Vagina (tissue), 2 donors: ENCODE results near the gene PANX1. TPM values are rescaled to one million over a fixed set of nuclear protein-coding genes. Genes with fewer than 3 reads are reported as not detected.

Experiments used
- DNase-seq, 2 donors: peaks; one replicate each; pipeline ENCODE4 v3.0.0-alpha.2; 2017; ENCODE audit errors: extremely low spot score in 2 of 2
- H3K27ac ChIP-seq: fragments of 200-600 bp; sonication (generic); one replicate; pipeline ENCODE4 v1.5.1; 2019
- H3K27me3 ChIP-seq: fragments of 200-600 bp; sonication (generic); one replicate; pipeline ENCODE4 v1.5.1; 2019
- H3K36me3 ChIP-seq, 2 donors: fragments of 200-600 bp; sonication (generic); one replicate each; pipeline ENCODE4 v1.5.1; 2017 to 2019
- H3K4me1 ChIP-seq: fragments of 200-600 bp; sonication (generic); one replicate; pipeline ENCODE4 v1.5.1; 2019
- H3K4me3 ChIP-seq, 2 donors: fragments of 200-600 bp; sonication (generic); 1 replicate in 1 of 2; 2 replicates in 1 of 2; pipeline ENCODE4 v1.5.1; 2016 to 2019
- H3K9me3 ChIP-seq: fragments of 200-600 bp; sonication (generic); one replicate; pipeline ENCODE4 v1.5.1; 2019
- POLR2A ChIP-seq, 2 donors: fragments of 450-650 bp; IDR thresholded peaks; one replicate each; pipeline ENCODE4 v1.6.1; 2017; ENCODE audit warnings: antibody characterized with exemption in 2 of 2, mild to moderate bottlenecking in 2 of 2, moderate library complexity in 2 of 2
- POLR2AphosphoS5 ChIP-seq, 2 donors: sonication (generic); formaldehyde crosslinking; IDR thresholded peaks; one replicate each; pipeline ENCODE4 v1.9.0; 2017; ENCODE audit warnings: antibody characterized with exemption in 2 of 2, mild to moderate bottlenecking in 2 of 2, low read depth in 1 of 2; ENCODE audit not compliant: insufficient read depth in 1 of 2
- intact Hi-C: fragments of 100-400 bp; cut with DNase I; formaldehyde crosslinking; loops from one replicate; pipeline ENCODE4 v1.15.1; 2023
- total RNA-seq: library from RNA; depleted of rRNA; stranded (reverse); fragments of >200 nt; gene quantifications from one replicate; pipeline ENCODE4 v1.2.3, GENCODE V29; 2016
- TF ChIP-seq, protein P1 (sequence below), 3 experiments: fragments of 450-650 bp in 2 of 3; fragments of 200-600 bp in 1 of 3; sonication (generic) in 1 of 3; IDR thresholded peaks; one replicate each; pipeline ENCODE4 v1.5.1; 2017 to 2019; ENCODE audit warnings: antibody characterized with exemption in 3 of 3, mild to moderate bottlenecking in 2 of 3, moderate library complexity in 2 of 3

PANX1 gene
- total RNA-seq, 1 donor from 2014 or later = 18.9 TPM

GRCh38 chr11:94169516-94169915 is 40.9 kb downstream of the PANX1 start:
- Histone ChIP-seq H3K27ac (no peak overlapping the region), H3K27me3 (no peaks in the 10 kb centered on the region), H3K4me1 (no peaks in the 10 kb centered on the region), H3K9me3 (no peaks in the 10 kb centered on the region), H3K4me3 (no peak overlapping the region), H3K36me3 (no peaks in the 10 kb centered on the region)
- intact Hi-C loops = no loop called here
- TF ChIP-seq POLR2AphosphoS5 (IDR thresholded peaks at IDR 0.05; ENCODE audit: insufficient read depth in 1 of 2, low read depth in 1 of 2) = no peak
- TF ChIP-seq, protein P1, sequence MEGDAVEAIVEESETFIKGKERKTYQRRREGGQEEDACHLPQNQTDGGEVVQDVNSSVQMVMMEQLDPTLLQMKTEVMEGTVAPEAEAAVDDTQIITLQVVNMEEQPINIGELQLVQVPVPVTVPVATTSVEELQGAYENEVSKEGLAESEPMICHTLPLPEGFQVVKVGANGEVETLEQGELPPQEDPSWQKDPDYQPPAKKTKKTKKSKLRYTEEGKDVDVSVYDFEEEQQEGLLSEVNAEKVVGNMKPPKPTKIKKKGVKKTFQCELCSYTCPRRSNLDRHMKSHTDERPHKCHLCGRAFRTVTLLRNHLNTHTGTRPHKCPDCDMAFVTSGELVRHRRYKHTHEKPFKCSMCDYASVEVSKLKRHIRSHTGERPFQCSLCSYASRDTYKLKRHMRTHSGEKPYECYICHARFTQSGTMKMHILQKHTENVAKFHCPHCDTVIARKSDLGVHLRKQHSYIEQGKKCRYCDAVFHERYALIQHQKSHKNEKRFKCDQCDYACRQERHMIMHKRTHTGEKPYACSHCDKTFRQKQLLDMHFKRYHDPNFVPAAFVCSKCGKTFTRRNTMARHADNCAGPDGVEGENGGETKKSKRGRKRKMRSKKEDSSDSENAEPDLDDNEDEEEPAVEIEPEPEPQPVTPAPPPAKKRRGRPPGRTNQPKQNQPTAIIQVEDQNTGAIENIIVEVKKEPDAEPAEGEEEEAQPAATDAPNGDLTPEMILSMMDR (IDR thresholded peaks at IDR 0.05) = no peak
- no peak for TF ChIP-seq POLR2A (IDR thresholded peaks at IDR 0.05)
- DNase-seq = peak in 1 of 2 donors; percentile 47

- Histone ChIP-seq H3K27ac (no peak overlapping the region), H3K4me1 (peaks cover 2% of the 10 kb centered on the region), H3K9me3 (no peaks in the 10 kb centered on the region), H3K27me3 (no peaks in the 10 kb centered on the region), H3K36me3 (no peaks in the 10 kb centered on the region), H3K4me3 (no peak overlapping the region)
- TF ChIP-seq POLR2A (IDR thresholded peaks at IDR 0.05) = no peak
- TF ChIP-seq POLR2AphosphoS5 (IDR thresholded peaks at IDR 0.05; ENCODE audit: insufficient read depth in 1 of 2, low read depth in 1 of 2) = no peak
- TF ChIP-seq, protein P1 (IDR thresholded peaks at IDR 0.05) = no peak
- intact Hi-C loops = loop anchor here (5.0 kb wide), 1 partner anchor 957 kb away; no protein-coding TSS in a partner anchor
- no peak for DNase-seq
These were observed 41.4 kb downstream of the PANX1 start for GRCh38 chr11:94169930-94170545.

- H3K36me3 ChIP-seq = no peaks in the 10 kb centered on the region
- intact Hi-C loops = loop anchor here (5.0 kb wide), 1 partner anchor 956 kb away; no protein-coding TSS in a partner anchor
These were observed 42.3 kb downstream of the PANX1 start for GRCh38 chr11:94170953-94171352.

GRCh38 chr11:94171693-94172440 is 43.2 kb downstream of the PANX1 start:
- no peaks in the 10 kb centered on the region for H3K27me3 ChIP-seq
- DNase-seq = peak in 1 of 2 donors; percentile 60
- H3K36me3 ChIP-seq = no peaks in the 10 kb centered on the region
- no peak overlapping the region for H3K4me3 ChIP-seq
- peaks cover 9% of the 10 kb centered on the region for H3K4me1 ChIP-seq
- H3K27ac ChIP-seq = no peak overlapping the region
- intact Hi-C loops = loop anchor here (5.0 kb wide), 1 partner anchor 955 kb away; no protein-coding TSS in a partner anchor
- no peak for TF ChIP-seq POLR2A (IDR thresholded peaks at IDR 0.05)
- TF ChIP-seq, protein P1 (IDR thresholded peaks at IDR 0.05) = peak in 1 of 3 experiments; percentile 20
- H3K9me3 ChIP-seq = no peaks in the 10 kb centered on the region

More at GRCh38 chr11:94170953-94171352, 42.3 kb downstream of the PANX1 start:
- DNase-seq = peak in 1 of 2 donors; percentile 54
- no peaks in the 10 kb centered on the region for H3K9me3 ChIP-seq
- no peak overlapping the region for H3K4me3 ChIP-seq
- H3K27ac ChIP-seq = no peak overlapping the region
- TF ChIP-seq, protein P1 (IDR thresholded peaks at IDR 0.05) = no peak
- TF ChIP-seq POLR2AphosphoS5 (IDR thresholded peaks at IDR 0.05; ENCODE audit: insufficient read depth in 1 of 2, low read depth in 1 of 2) (no peak), POLR2A (IDR thresholded peaks at IDR 0.05) (no peak)
- H3K4me1 ChIP-seq = peaks cover 9% of the 10 kb centered on the region
- H3K27me3 ChIP-seq = no peaks in the 10 kb centered on the region

DNA sequence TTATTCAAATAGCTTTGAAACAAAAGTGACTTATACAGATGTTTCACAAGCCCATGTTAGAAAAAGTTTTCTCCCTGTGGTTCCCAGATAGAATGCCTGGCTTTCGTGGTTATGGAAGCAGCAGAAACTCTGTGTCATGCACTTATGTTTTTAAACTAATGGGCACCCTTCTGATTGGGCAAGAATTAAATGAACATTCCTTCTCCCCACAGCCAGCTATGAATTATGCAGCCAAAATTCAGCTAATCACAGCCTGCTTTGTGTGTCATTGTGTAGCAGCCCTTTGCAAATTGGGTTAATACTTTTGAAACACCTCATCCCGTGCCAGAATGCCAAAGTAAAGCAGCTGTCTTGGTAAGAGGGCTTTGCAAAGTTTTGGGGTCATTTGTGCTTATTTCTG is 46.9 kb downstream of the PANX1 start:
- Histone ChIP-seq H3K27ac (no peak overlapping the region), H3K4me1 (peaks cover 9% of the 10 kb centered on the region), H3K36me3 (peaks cover 0 to 8% of the 10 kb centered on the region in 2 donors), H3K4me3 (no peak overlapping the region), H3K27me3 (no peaks in the 10 kb centered on the region), H3K9me3 (no peaks in the 10 kb centered on the region)
- DNase-seq = peak in 1 of 2 donors; percentile 40
- intact Hi-C loops = no loop called here
- TF ChIP-seq POLR2AphosphoS5 (IDR thresholded peaks at IDR 0.05; ENCODE audit: insufficient read depth in 1 of 2, low read depth in 1 of 2) = no peak
- no peak for TF ChIP-seq POLR2A (IDR thresholded peaks at IDR 0.05)
- TF ChIP-seq, protein P1 (IDR thresholded peaks at IDR 0.05) = no peak
